Measurements from ENCODE around the gene MST1. TPM values are rescaled to one million over a fixed set of nuclear protein-coding genes. Genes with fewer than 3 reads are reported as not detected.
A peak's percentile ranks its signal among the peaks of the same experiment; 100 is the strongest.

Gene MST1
- total RNA-seq, 1 experiment from 2014 or later: 19.8 TPM

DNA sequence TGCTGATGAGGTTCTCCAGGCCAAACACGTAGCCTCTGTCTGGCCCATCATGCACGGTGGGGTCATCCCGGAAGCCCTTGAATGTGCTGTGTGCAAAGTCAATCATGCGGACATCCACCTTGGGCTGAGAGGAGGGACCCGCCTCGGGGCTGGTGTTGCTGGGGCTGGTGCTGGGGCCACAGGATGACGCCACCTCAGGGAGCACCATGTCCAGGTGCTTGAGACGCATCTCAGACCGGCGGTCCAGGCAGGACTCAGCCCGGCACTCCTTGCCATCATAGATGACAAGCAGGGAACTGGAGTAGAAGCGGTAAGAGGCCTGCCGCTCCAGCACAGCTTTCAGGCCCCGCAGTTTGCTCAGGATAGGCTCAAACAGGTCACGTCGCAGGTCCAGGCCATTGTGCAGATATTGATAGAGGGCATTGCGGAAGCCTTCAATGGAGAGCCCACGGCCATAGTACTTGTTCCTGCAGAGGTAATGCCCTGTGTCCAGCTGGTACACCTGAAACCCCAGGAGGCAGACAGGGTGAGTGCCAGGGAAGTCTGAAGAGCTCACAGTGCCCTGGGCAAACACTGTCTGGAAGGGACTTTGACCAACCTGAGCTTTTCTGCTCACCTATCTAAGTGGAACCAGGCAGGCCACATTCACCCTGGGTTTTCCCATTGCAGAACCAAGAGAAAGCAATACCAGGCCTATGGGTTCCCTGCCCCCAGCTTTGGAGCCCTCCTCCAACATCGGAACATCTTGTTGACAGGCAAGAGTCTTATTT, 38.1 kb upstream of the MST1 start:
- Histone ChIP-seq H3K9me2 (replicated peaks; ENCODE audit: insufficient read depth, low read length) (no peaks in the 10 kb centered on the region), H3K79me2 (ENCODE audit: low read length) (peaks cover 12% of the 10 kb centered on the region), H3K4me2 (ENCODE audit: low read depth, low read length, poor library complexity, severe bottlenecking) (no peak overlapping the region), H3K27me3 (ENCODE audit: low read length) (no peaks in the 10 kb centered on the region), H4K20me1 (ENCODE audit: insufficient read depth, low read depth, low read length) (peaks cover 5% of the 10 kb centered on the region; the same call in 1 of the 2 replicates), H3K36me3 (ENCODE audit: insufficient read depth, low read length) (peaks cover 23% of the 10 kb centered on the region), H3K4me1 (ENCODE audit: low read length) (peaks cover 22% of the 10 kb centered on the region), H3K27ac (ENCODE audit: low read length) (no peak overlapping the region), H3K9me3 (ENCODE audit: low read length) (no peaks in the 10 kb centered on the region), H3K9ac (ENCODE audit: low read length) (no peak overlapping the region), H2AFZ (ENCODE audit: low read length) (no peak overlapping the region), H3K4me3 (ENCODE audit: low read length) (no peak overlapping the region)
- no peak for DNase-seq

DNA sequence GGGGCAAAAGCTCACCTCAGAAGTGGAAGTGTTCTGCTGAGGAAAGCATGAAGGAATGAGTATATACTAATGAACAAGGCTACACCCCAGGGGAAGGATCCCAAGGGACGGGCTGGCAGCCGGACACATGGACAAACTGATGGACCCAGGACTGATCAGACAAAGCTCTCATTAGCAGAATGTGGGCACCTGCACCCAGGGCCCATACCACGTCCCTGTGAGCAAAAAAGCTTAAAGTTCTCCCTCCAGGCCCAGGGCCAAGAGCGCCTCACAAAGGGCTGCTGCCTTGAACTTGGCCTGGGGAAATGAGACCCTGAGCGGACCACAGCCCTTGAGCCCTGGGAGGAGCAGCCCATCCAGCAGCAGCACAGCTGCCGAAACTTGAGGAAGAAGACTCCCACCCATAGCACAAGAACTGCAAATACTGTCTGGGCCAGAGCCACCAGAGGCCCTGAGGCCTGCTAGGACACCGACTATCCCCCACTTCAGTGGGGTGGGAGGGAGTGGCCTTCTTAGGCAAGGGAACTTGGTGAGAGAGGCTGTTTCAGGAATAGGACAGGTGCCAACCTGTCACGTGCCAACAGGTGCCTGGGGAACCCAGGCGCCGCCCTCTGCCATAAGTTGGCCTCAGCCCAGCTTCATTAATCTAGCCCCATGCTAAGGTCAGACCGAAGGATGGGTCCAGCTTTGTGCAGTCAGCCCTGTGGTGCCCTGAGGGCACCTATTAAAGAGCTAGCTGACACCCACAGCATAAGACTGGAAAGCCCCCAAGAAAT, 36.8 kb upstream of the MST1 start:
- no peak overlapping the region for H3K4me2 ChIP-seq (ENCODE audit: low read depth, low read length, poor library complexity, severe bottlenecking)

DNA sequence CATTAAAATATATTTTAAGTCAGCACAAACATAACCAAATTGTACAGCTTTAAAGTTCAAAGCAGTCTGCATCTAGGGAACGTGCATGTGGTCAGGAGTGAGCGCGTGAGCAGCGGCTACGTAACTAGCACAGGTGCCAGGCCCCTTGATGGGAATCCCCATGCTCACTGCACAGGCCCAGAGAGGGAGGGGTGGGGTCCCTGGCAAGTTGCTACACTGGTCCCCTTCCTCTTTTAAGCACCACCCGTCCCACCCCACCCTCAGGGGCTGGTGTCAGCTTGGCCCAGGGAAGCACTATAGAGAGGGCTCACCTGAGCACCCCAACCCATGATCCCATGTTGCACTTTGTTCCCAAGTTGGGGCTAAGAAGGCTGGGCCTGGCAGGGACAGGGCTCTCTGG, 35.3 kb upstream of the MST1 start:
- Histone ChIP-seq H3K4me1 (ENCODE audit: low read length) (peaks cover 28% of the 10 kb centered on the region), H3K4me2 (ENCODE audit: low read depth, low read length, poor library complexity, severe bottlenecking) (peak overlapping the region; percentile 97), H3K9ac (ENCODE audit: low read length) (peak overlapping the region; percentile 94), H3K4me3 (ENCODE audit: low read length) (peak overlapping the region; percentile 92), H3K9me2 (replicated peaks; ENCODE audit: insufficient read depth, low read length) (no peaks in the 10 kb centered on the region), H3K36me3 (ENCODE audit: insufficient read depth, low read length) (peaks cover 18% of the 10 kb centered on the region; the same call in 1 of the 2 replicates), H3K9me3 (ENCODE audit: low read length) (no peaks in the 10 kb centered on the region), H3K27me3 (ENCODE audit: low read length) (no peaks in the 10 kb centered on the region), H3K79me2 (ENCODE audit: low read length) (peaks cover 12% of the 10 kb centered on the region), H4K20me1 (ENCODE audit: insufficient read depth, low read depth, low read length) (peaks cover 5% of the 10 kb centered on the region; the same call in 1 of the 2 replicates), H3K27ac (ENCODE audit: low read length) (peak overlapping the region; percentile 81), H2AFZ (ENCODE audit: low read length) (no peak overlapping the region)
- peak; percentile 58 for DNase-seq

More for the DNA sequence above, 36.8 kb upstream of the MST1 start:
- H3K27me3 ChIP-seq (ENCODE audit: low read length): no peaks in the 10 kb centered on the region
- no peak overlapping the region for H3K27ac ChIP-seq (ENCODE audit: low read length)
- H3K4me3 ChIP-seq (ENCODE audit: low read length): no peak overlapping the region
- H2AFZ ChIP-seq (ENCODE audit: low read length): no peak overlapping the region
- H4K20me1 ChIP-seq (ENCODE audit: insufficient read depth, low read depth, low read length): peaks cover 5% of the 10 kb centered on the region; the same call in 1 of the 2 replicates
- H3K79me2 ChIP-seq (ENCODE audit: low read length): peaks cover 12% of the 10 kb centered on the region
- H3K9me2 ChIP-seq (replicated peaks; ENCODE audit: insufficient read depth, low read length): no peaks in the 10 kb centered on the region
- H3K9me3 ChIP-seq (ENCODE audit: low read length): no peaks in the 10 kb centered on the region
- DNase-seq: no peak
- H3K4me1 ChIP-seq (ENCODE audit: low read length): peaks cover 25% of the 10 kb centered on the region
- no peak overlapping the region for H3K9ac ChIP-seq (ENCODE audit: low read length)
- peaks cover 22% of the 10 kb centered on the region for H3K36me3 ChIP-seq (ENCODE audit: insufficient read depth, low read length)

DNA sequence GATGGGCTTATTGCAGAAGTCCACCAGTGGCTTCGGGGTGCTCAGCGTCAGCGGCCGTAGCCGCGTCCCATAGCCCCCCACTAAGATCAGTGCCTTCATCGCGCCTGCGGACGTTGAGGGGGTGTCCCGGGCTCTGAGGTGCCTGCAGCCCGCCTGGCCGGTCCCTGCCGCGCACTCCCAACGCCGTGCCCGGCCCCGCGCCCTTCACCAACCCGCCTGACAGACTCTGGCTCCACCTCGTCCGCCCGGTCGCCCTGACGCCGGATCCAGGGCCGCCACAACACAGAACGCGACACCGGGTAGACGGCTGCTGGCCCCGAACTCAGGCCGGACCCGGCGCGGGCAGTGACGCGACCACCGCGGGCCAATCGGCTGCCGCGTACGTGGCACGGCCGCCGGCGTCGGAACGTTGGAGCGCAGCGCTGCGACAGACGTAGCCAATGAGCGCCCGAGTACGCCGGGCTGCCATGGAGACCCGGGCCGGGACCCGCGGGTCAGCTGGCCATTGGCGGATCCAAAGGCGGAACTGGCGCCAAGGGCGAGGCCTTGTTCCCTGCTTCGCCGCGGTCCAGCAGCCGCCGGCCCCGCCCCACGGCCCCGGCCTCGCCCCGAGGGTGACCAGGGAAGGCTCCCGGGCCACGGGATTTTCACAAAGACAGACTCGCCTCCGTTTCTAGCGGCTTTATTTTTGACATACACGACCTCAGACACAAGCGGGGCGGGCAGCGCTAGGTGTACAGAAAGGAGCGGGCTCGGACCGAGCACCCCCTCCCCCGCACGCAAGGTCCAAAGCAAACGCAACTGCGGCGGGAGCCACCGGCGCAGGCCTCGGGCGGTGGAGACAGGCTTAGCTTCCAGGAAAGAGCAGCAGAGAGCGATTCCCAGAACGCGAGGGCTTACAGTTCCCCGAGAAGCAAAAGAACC, 34.6 kb upstream of the MST1 start, which contains the start of gene GMPPB:
Gene GMPPB (minus strand): TSS at position 324 of the 924 bp plus-strand sequence. CDS start 225 bp downstream, at position 99.
- Histone ChIP-seq H3K9me3 (ENCODE audit: low read length) (no peaks in the 10 kb centered on the region), H3K4me2 (ENCODE audit: low read depth, low read length, poor library complexity, severe bottlenecking) (peak within 1 kb of the TSS; percentile 97), H3K9ac (ENCODE audit: low read length) (peak within 1 kb of the TSS; percentile 96), H3K27me3 (ENCODE audit: low read length) (no peaks in the 10 kb centered on the region), H3K79me2 (ENCODE audit: low read length) (peaks cover 12% of the 10 kb centered on the region), H4K20me1 (ENCODE audit: insufficient read depth, low read depth, low read length) (peaks cover 5% of the 10 kb centered on the region; the same call in 1 of the 2 replicates), H2AFZ (ENCODE audit: low read length) (peak within 1 kb of the TSS; percentile 78), H3K27ac (ENCODE audit: low read length) (peak within 1 kb of the TSS; percentile 81), H3K4me1 (ENCODE audit: low read length) (peaks cover 31% of the 10 kb centered on the region), H3K4me3 (ENCODE audit: low read length) (peak within 1 kb of the TSS; percentile 92), H3K36me3 (ENCODE audit: insufficient read depth, low read length) (peaks cover 17% of the 10 kb centered on the region; the same call in 1 of the 2 replicates), H3K9me2 (replicated peaks; ENCODE audit: insufficient read depth, low read length) (no peaks in the 10 kb centered on the region)
- DNase-seq: peak; percentile 99

DNA sequence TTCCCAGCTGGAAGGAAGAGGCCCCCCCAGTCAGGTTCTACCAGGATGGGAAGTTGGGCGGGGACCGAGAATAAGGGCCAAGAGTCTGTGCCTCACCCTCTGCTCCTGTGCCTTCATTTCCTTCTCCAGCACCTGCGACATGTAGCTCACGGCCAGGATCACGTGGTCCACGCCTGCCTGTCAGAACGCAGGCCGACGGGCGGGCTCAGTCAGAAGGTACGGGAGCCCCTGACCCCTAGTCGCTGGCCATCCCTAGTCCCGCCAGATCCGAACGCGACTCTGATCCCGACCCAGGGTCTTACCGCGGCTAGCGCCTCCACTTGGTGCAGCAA, 34.0 kb upstream of the MST1 start:
- H3K27ac ChIP-seq (ENCODE audit: low read length): peak overlapping the region; percentile 70
- H3K27me3 ChIP-seq (ENCODE audit: low read length): no peaks in the 10 kb centered on the region
- H3K36me3 ChIP-seq (ENCODE audit: insufficient read depth, low read length): peaks cover 20% of the 10 kb centered on the region; the same call in 1 of the 2 replicates
- peaks cover 33% of the 10 kb centered on the region for H3K4me1 ChIP-seq (ENCODE audit: low read length)
- H2AFZ ChIP-seq (ENCODE audit: low read length): no peak overlapping the region
- H3K9me2 ChIP-seq (replicated peaks; ENCODE audit: insufficient read depth, low read length): no peaks in the 10 kb centered on the region
- peak overlapping the region; percentile 96 for H3K9ac ChIP-seq (ENCODE audit: low read length)
- peaks cover 12% of the 10 kb centered on the region for H3K79me2 ChIP-seq (ENCODE audit: low read length)
- peak overlapping the region; percentile 92 for H3K4me3 ChIP-seq (ENCODE audit: low read length)
- peak overlapping the region; percentile 91 for H3K4me2 ChIP-seq (ENCODE audit: low read depth, low read length, poor library complexity, severe bottlenecking)
- no peaks in the 10 kb centered on the region for H3K9me3 ChIP-seq (ENCODE audit: low read length)
- DNase-seq: peak; percentile 82
- peaks cover 5% of the 10 kb centered on the region; the same call in 1 of the 2 replicates for H4K20me1 ChIP-seq (ENCODE audit: insufficient read depth, low read depth, low read length)

DNA sequence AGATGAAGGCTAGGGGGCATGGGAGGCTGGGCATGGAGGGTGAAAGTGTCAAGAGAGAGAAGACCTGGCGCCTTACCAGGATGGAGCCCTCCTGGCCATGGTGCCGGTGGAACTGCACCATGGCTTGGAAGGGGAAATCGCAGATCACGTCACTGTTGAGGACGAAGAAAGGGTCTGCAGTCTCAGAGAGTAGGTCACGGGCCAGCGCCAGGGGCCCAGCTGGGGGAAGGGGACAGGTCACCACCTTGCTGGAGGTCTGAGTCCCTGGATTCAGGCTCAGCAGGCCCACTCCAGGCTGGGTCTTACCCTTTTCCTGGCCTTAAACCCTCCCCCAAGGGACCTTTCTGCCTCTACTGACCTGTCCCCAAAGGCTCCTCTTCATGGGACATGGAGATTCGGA, 33.6 kb upstream of the MST1 start:
- Histone ChIP-seq H3K27me3 (ENCODE audit: low read length) (no peaks in the 10 kb centered on the region), H2AFZ (ENCODE audit: low read length) (no peak overlapping the region), H3K9me3 (ENCODE audit: low read length) (no peaks in the 10 kb centered on the region), H4K20me1 (ENCODE audit: insufficient read depth, low read depth, low read length) (peaks cover 5% of the 10 kb centered on the region; the same call in 1 of the 2 replicates), H3K4me1 (ENCODE audit: low read length) (peaks cover 33% of the 10 kb centered on the region), H3K9ac (ENCODE audit: low read length) (peak overlapping the region; percentile 96), H3K79me2 (ENCODE audit: low read length) (peaks cover 12% of the 10 kb centered on the region), H3K9me2 (replicated peaks; ENCODE audit: insufficient read depth, low read length) (no peaks in the 10 kb centered on the region), H3K36me3 (ENCODE audit: insufficient read depth, low read length) (peaks cover 19% of the 10 kb centered on the region; the same call in 1 of the 2 replicates), H3K4me3 (ENCODE audit: low read length) (peak overlapping the region; percentile 92), H3K27ac (ENCODE audit: low read length) (peak overlapping the region; percentile 70; the same call in 1 of the 2 replicates), H3K4me2 (ENCODE audit: low read depth, low read length, poor library complexity, severe bottlenecking) (peak overlapping the region; percentile 91)
- DNase-seq: no peak

DNA sequence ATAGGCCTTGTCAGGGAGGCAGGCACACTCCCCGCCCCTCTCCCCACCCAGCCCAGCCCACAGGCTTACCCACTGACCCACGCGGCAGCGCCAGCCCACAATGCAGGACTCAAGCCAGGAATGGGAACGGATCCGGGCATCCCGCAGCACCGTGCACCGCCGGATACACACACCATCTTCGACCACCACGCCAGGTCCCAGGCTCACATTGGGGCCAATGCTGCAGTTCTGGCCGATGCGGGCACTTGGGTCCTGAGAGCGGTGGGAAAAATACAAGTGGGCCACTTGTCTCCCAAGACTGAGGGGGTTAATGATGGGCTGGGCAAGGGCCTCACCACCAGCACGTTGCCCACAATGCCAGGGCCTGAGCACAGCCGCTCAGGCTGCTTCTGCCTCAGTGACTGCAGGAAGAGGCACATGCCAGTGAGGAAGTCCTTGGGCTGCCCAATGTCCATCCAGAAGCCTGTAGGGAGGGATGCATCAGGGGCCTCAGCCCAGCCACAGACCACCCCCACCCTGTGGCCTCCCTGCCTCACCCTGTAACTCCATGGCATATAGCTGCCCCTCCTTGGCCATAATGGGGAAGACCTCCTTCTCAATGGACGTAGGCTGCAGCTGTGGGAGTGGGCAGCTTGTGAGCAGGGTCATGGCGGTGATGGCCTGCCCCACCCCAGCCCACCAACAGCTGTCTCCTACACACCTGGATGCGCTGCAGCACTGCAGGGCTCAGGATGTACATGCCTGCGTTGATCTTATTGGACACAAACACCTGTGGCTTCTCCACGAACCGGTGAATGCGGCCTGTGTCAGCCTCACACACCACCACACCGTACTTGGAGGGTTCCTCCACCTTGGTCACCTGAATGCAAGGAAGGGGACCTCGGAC, 32.9 kb upstream of the MST1 start:
- H3K27ac ChIP-seq (ENCODE audit: low read length): no peak overlapping the region
- H3K36me3 ChIP-seq (ENCODE audit: insufficient read depth, low read length): peaks cover 19% of the 10 kb centered on the region; the same call in 1 of the 2 replicates
- H3K4me3 ChIP-seq (ENCODE audit: low read length): peak overlapping the region; percentile 92
- H3K9ac ChIP-seq (ENCODE audit: low read length): peak overlapping the region; percentile 96
- no peaks in the 10 kb centered on the region for H3K9me3 ChIP-seq (ENCODE audit: low read length)
- peak overlapping the region; percentile 91 for H3K4me2 ChIP-seq (ENCODE audit: low read depth, low read length, poor library complexity, severe bottlenecking)
- H4K20me1 ChIP-seq (ENCODE audit: insufficient read depth, low read depth, low read length): peaks cover 5% of the 10 kb centered on the region; the same call in 1 of the 2 replicates
- peaks cover 33% of the 10 kb centered on the region for H3K4me1 ChIP-seq (ENCODE audit: low read length)
- H3K9me2 ChIP-seq (replicated peaks; ENCODE audit: insufficient read depth, low read length): no peaks in the 10 kb centered on the region
- no peak for DNase-seq
- peaks cover 12% of the 10 kb centered on the region for H3K79me2 ChIP-seq (ENCODE audit: low read length)
- no peak overlapping the region for H2AFZ ChIP-seq (ENCODE audit: low read length)
- no peaks in the 10 kb centered on the region for H3K27me3 ChIP-seq (ENCODE audit: low read length)
